Measurements from ENCODE around the gene HOXA7.
A peak's percentile ranks its signal among the peaks of the same experiment; 100 is the strongest.

Gene HOXA7

GRCh38 chr7:27197137-27198042, 40.9 kb upstream of the HOXA7 start:
- TF ChIP-seq EZH2 (optimal IDR thresholded peaks at IDR 0.05; ENCODE audit: low read depth, low read length) (no peak), EZH2phosphoT487 (IDR thresholded peaks at IDR 0.05; ENCODE audit: low read length) (no peak), CTCF (IDR thresholded peaks at IDR 0.05; ENCODE audit: low read length) (no peak)
- H3K4me3 ChIP-seq (ENCODE audit: low read length): no peak overlapping the region
- H3K79me2 ChIP-seq (ENCODE audit: low read length): no peaks in the 10 kb centered on the region
- no peaks in the 10 kb centered on the region for H3K9me2 ChIP-seq (replicated peaks; ENCODE audit: insufficient read depth, low read length)
- DNase-seq: no peak
- no peak overlapping the region for H2AFZ ChIP-seq (ENCODE audit: low read length)
- 0 out of 2 replicates have a peak, but pooled peaks cover 3% of the 10 kb centered on the region for H4K20me1 ChIP-seq (ENCODE audit: insufficient read depth, low read length)
- no peaks in the 10 kb centered on the region for H3K4me1 ChIP-seq (ENCODE audit: low read length)
- no peaks in the 10 kb centered on the region for H3K9me3 ChIP-seq (replicated peaks; ENCODE audit: insufficient read depth, low read length)
- H3K36me3 ChIP-seq (replicated peaks; ENCODE audit: insufficient read depth, low read length): no peaks in the 10 kb centered on the region
- H3K27ac ChIP-seq (ENCODE audit: low read length): no peak overlapping the region
- H3K9ac ChIP-seq (ENCODE audit: low read length): no peak overlapping the region
- H3K4me2 ChIP-seq (ENCODE audit: low read depth, low read length): no peak overlapping the region
- H3F3A ChIP-seq (ENCODE audit: insufficient read depth, low read length): no peaks in the 10 kb centered on the region
- peaks cover 87% of the 10 kb centered on the region for H3K27me3 ChIP-seq (replicated peaks; ENCODE audit: insufficient read depth, low read length)

DNA sequence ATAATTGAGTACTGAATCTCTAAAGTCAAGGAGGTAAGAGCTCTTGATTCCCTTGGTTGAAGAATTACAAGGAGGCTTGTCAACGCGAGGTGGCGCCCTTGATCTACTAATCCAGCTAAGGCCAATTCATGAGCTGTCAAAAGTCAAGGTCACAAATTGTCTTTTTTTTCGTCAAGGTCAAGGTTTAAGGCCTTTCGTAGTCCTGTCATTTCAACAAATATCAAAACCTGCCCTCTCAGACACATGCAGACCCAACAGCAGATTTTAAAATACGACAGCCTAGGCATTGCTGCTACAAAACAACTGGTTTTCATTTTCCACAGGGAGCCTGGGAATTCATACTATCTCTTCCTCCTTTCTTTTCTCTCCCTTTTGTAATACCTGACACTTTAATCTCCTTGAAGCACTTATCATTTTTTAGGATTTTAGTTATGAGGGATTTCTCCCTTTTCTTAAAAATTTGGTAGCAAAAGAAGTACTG, 39.9 kb upstream of the HOXA7 start:
- Histone ChIP-seq H3K79me2 (ENCODE audit: low read length) (no peaks in the 10 kb centered on the region), H3K36me3 (replicated peaks; ENCODE audit: insufficient read depth, low read length) (no peaks in the 10 kb centered on the region), H3K27ac (ENCODE audit: low read length) (no peak overlapping the region), H3K9me3 (replicated peaks; ENCODE audit: insufficient read depth, low read length) (no peaks in the 10 kb centered on the region), H3K9me2 (replicated peaks; ENCODE audit: insufficient read depth, low read length) (no peaks in the 10 kb centered on the region), H3F3A (ENCODE audit: insufficient read depth, low read length) (no peaks in the 10 kb centered on the region), H3K4me3 (ENCODE audit: low read length) (no peak overlapping the region), H3K4me2 (ENCODE audit: low read depth, low read length) (no peak overlapping the region), H3K4me1 (ENCODE audit: low read length) (no peaks in the 10 kb centered on the region), H2AFZ (ENCODE audit: low read length) (no peak overlapping the region), H3K9ac (ENCODE audit: low read length) (no peak overlapping the region), H4K20me1 (ENCODE audit: insufficient read depth, low read length) (0 out of 2 replicates have a peak, but pooled peaks cover 3% of the 10 kb centered on the region), H3K27me3 (replicated peaks; ENCODE audit: insufficient read depth, low read length) (peaks cover 86% of the 10 kb centered on the region)
- DNase-seq: peak; percentile 75
- TF ChIP-seq EZH2phosphoT487 (IDR thresholded peaks at IDR 0.05; ENCODE audit: low read length): no peak
- no peak for TF ChIP-seq EZH2 (optimal IDR thresholded peaks at IDR 0.05; ENCODE audit: low read depth, low read length)
- TF ChIP-seq CTCF (IDR thresholded peaks at IDR 0.05; ENCODE audit: low read length): peak; percentile 74

GRCh38 chr7:27194686-27195379, 38.4 kb upstream of the HOXA7 start:
- Histone ChIP-seq H3K4me2 (ENCODE audit: low read depth, low read length) (no peak overlapping the region), H3K27me3 (replicated peaks; ENCODE audit: insufficient read depth, low read length) (peaks cover 89% of the 10 kb centered on the region), H4K20me1 (ENCODE audit: insufficient read depth, low read length) (0 out of 2 replicates have a peak, but pooled peaks cover 3% of the 10 kb centered on the region), H3K36me3 (replicated peaks; ENCODE audit: insufficient read depth, low read length) (no peaks in the 10 kb centered on the region), H3K27ac (ENCODE audit: low read length) (no peak overlapping the region), H3K9me2 (replicated peaks; ENCODE audit: insufficient read depth, low read length) (no peaks in the 10 kb centered on the region), H2AFZ (ENCODE audit: low read length) (no peak overlapping the region), H3K79me2 (ENCODE audit: low read length) (no peaks in the 10 kb centered on the region), H3K4me3 (ENCODE audit: low read length) (no peak overlapping the region), H3F3A (ENCODE audit: insufficient read depth, low read length) (no peaks in the 10 kb centered on the region), H3K9ac (ENCODE audit: low read length) (no peak overlapping the region), H3K9me3 (replicated peaks; ENCODE audit: insufficient read depth, low read length) (no peaks in the 10 kb centered on the region), H3K4me1 (ENCODE audit: low read length) (no peaks in the 10 kb centered on the region)
- TF ChIP-seq EZH2phosphoT487 (IDR thresholded peaks at IDR 0.05; ENCODE audit: low read length): no peak
- TF ChIP-seq CTCF (IDR thresholded peaks at IDR 0.05; ENCODE audit: low read length): no peak
- TF ChIP-seq EZH2 (optimal IDR thresholded peaks at IDR 0.05; ENCODE audit: low read depth, low read length): no peak
- no peak for DNase-seq
